ENCODE measurements around the gene RNF215.

Gene RNF215

DNA sequence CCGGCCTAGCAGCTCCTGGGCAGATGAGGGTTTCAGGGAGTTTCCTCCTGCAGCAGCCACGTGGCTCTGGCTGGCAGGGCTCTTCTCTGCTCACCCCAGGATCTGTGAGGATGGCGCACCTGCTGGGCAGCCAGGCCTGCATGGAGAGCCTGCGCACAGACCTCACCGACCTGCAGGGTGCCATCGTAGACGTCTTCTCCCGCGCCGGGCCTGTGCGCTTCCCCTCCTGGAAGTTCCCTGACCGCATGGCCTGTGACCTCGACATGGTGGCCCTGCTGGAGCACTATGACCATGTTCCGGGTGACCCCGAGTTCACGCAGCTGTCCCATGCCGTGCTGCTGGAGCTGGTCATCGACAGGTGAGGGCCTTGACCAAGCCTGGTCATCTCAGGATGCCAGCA lies 21.3 kb downstream of the RNF215 start:
- TF ChIP-seq, protein P1, sequence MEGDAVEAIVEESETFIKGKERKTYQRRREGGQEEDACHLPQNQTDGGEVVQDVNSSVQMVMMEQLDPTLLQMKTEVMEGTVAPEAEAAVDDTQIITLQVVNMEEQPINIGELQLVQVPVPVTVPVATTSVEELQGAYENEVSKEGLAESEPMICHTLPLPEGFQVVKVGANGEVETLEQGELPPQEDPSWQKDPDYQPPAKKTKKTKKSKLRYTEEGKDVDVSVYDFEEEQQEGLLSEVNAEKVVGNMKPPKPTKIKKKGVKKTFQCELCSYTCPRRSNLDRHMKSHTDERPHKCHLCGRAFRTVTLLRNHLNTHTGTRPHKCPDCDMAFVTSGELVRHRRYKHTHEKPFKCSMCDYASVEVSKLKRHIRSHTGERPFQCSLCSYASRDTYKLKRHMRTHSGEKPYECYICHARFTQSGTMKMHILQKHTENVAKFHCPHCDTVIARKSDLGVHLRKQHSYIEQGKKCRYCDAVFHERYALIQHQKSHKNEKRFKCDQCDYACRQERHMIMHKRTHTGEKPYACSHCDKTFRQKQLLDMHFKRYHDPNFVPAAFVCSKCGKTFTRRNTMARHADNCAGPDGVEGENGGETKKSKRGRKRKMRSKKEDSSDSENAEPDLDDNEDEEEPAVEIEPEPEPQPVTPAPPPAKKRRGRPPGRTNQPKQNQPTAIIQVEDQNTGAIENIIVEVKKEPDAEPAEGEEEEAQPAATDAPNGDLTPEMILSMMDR (conservative IDR thresholded peaks at IDR 0.05; ENCODE audit: control insufficient read depth, insufficient read depth, low read depth, low read length) = no peak
- no peak overlapping the region for H3K4me3 ChIP-seq (ENCODE audit: control insufficient read depth, low read depth, low read length)
- no peak for DNase-seq (ENCODE audit: low read depth)

DNA sequence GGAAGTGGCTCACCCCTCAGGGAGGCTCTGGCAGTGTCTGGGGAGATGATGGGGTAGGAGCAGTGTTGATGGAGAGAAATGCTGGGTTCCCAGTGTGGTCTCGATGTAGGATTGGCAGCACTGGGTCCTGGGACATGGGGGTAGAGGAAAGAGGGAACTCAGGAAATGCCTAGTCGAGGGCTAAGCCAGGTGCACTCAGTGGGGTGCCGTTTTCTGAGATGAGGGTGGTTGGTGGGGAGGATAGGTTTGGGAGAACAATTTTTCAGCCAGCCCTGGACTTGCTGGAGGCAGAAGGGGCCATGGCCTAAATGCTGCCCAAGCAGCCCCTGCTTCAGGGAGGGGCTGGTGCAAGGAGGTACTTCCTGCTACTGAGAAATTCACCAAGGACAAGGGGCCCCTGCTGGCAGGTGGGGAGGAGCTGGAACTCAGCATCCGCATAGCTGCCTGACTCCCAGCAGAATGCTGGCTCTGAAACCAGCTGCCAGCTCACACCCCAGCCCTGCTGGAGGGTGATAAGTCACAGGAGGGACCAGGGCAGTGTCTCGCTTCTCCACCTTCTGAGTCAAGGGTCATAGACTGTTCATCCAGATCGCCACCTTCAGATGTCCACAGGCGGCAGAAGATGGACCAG lies 24.4 kb downstream of the RNF215 start:
- H3K4me3 ChIP-seq (ENCODE audit: control insufficient read depth, low read depth, low read length) = no peak overlapping the region
- DNase-seq (ENCODE audit: low read depth) = no peak
- TF ChIP-seq, protein P1 (conservative IDR thresholded peaks at IDR 0.05; ENCODE audit: control insufficient read depth, insufficient read depth, low read depth, low read length) = no peak

DNA sequence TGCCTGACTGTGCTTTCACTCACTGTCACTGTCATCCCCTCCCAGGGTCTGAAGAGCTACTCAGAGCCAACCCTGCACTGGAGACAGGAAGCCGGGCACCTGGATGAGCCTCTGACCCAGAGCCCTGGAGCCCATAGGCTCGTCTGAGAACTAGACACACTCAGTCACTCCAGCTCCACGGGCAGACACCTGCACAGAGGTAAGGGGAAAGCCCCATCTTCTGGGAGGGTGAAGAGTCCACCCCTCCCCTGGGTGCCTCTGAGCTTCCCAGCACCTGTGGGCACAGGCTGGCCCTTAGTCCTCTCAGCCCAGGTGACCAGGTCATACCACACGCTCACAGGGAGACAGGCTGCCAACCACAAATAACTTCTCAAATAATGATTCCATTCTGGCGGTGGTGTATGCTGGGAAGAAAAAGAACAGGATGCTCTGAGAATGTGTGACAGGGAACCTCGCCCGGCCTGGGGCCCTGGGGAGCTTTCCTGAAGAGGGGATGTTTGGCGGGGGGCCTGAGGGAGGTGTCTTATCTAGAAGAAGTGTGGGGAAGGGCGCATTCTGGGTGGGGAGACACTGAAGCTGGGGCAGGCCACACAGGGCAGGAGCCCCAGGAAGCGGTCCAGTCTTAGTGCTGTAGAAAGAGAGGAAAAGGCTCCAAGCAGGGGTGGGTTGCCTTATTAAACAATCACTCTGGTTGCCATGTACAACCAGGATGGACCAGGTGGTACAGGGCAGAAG lies 25.1 kb downstream of the RNF215 start:
- TF ChIP-seq, protein P1 (conservative IDR thresholded peaks at IDR 0.05; ENCODE audit: control insufficient read depth, insufficient read depth, low read depth, low read length) = no peak
- no peak for DNase-seq (ENCODE audit: low read depth)

DNA sequence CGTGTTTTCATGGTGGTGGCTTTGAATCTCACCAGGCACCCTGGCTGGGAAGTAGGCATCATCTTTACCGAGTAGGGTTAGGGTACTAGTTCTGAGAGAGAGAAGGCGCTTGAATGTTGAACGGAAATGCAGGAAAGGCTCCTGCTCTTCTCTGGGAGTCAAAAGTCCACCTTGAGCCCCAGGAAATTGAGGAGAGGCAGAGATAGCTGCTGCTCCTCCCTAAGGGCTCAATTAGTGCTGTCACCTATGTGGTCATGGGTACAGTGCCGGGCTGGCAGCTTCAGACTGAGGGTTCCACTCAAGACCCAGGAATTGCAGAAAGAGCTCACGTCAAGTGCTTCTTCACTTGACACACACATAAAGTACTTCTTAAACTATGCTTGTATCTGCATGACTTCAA lies 28.7 kb downstream of the RNF215 start:
- TF ChIP-seq, protein P1 (conservative IDR thresholded peaks at IDR 0.05; ENCODE audit: control insufficient read depth, insufficient read depth, low read depth, low read length) = no peak
- no peak overlapping the region for H3K4me3 ChIP-seq (ENCODE audit: control insufficient read depth, low read depth, low read length)
- DNase-seq (ENCODE audit: low read depth) = no peak

More for the DNA sequence above, 25.1 kb downstream of the RNF215 start:
- H3K4me3 ChIP-seq (ENCODE audit: control insufficient read depth, low read depth, low read length) = no peak overlapping the region

DNA sequence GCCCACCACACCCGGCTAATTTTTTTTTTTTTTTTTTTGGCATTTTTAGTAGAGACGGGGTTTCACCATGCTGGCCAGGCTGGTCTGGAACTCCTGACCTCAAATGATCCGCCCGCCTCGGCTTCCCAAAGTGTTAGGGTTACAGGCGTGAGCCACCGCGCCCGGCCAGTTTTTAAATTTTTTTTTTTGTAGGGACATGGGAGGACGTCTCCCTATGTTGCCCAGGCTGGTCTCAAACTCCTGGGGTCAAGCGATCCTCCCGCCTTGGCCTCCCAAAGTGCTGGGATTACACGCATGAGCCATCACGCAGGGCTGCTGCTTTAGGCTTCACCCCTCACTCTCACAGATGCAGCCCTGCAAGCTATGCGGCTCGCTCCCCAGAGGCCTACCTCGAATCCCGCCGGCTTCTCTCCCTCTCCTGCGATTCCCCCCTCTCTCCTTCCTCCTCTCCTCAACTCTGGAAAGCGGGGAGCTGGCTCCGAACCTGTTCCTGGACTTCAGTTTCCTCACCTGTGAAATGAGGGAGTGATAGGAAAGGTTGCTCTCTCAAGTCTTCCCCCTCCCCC lies 29.5 kb downstream of the RNF215 start:
- DNase-seq (ENCODE audit: low read depth) = no peak
- H3K4me3 ChIP-seq (ENCODE audit: control insufficient read depth, low read depth, low read length) = peak overlapping the region; percentile 94
- TF ChIP-seq, protein P1 (conservative IDR thresholded peaks at IDR 0.05; ENCODE audit: control insufficient read depth, insufficient read depth, low read depth, low read length) = no peak

DNA sequence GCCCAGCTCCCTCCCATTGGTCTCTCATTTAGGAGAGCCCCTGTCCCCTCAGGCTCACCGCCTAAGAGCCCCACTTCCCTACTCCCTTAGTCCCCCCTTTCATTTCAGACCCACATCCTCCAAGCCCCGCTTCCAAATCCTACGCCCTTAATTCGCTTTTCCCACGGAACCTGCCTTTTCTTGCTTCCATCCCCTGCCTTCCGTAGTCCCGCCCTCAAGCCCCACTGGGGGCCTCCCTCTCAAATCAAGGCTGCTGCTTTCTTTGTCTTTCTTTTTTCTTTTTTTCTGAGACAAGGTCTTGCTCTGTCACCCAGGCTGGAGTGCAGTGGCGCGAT lies 30.0 kb downstream of the RNF215 start:
- no peak for DNase-seq (ENCODE audit: low read depth)
- TF ChIP-seq, protein P1 (conservative IDR thresholded peaks at IDR 0.05; ENCODE audit: control insufficient read depth, insufficient read depth, low read depth, low read length) = no peak
- peak overlapping the region; percentile 94 for H3K4me3 ChIP-seq (ENCODE audit: control insufficient read depth, low read depth, low read length)

Measured in fibroblast of mammary gland (primary cell).